A549 (cell line): ENCODE results near the gene EVI5L.

Source experiments
- BHLHE40 ChIP-seq: IDR thresholded peaks from 2 replicates; pipeline ENCODE4 v1.6.1; 2012; ENCODE audit warnings: low read depth, low read length, inconsistent platforms
- HDAC2 ChIP-seq: fragments of 200-600 bp; sonication (generic); IDR thresholded peaks from 2 replicates; pipeline ENCODE4 v1.6.1; 2016
- POLR2A ChIP-seq: IDR thresholded peaks from 2 replicates; pipeline ENCODE4 v1.6.1; 2012; ENCODE audit warnings: mild to moderate bottlenecking, low read length
- RFX5 ChIP-seq: fragments of 450-650 bp; IDR thresholded peaks from 2 replicates; pipeline ENCODE4 v1.7.1; 2014; ENCODE audit warnings: antibody characterized with exemption, mild to moderate bottlenecking, moderate library complexity
- RNF2 ChIP-seq: fragments of 200-600 bp; sonication (generic); IDR thresholded peaks from 2 replicates; pipeline ENCODE4 v1.6.1; 2016; ENCODE audit warnings: low read depth, mild to moderate bottlenecking, antibody characterized with exemption, moderate library complexity, borderline replicate concordance
- TF ChIP-seq, protein P1 (sequence below): fragments of >200 bp; sonication (Bioruptor Twin); formaldehyde crosslinking; IDR thresholded peaks from 3 replicates; pipeline ENCODE4 v1.5.1; 2016
- TF ChIP-seq, protein P2 (sequence below): fragments of 450-650 bp; IDR thresholded peaks from 2 replicates; pipeline ENCODE4 v1.6.1; 2014; ENCODE audit warnings: antibody characterized with exemption

DNA sequence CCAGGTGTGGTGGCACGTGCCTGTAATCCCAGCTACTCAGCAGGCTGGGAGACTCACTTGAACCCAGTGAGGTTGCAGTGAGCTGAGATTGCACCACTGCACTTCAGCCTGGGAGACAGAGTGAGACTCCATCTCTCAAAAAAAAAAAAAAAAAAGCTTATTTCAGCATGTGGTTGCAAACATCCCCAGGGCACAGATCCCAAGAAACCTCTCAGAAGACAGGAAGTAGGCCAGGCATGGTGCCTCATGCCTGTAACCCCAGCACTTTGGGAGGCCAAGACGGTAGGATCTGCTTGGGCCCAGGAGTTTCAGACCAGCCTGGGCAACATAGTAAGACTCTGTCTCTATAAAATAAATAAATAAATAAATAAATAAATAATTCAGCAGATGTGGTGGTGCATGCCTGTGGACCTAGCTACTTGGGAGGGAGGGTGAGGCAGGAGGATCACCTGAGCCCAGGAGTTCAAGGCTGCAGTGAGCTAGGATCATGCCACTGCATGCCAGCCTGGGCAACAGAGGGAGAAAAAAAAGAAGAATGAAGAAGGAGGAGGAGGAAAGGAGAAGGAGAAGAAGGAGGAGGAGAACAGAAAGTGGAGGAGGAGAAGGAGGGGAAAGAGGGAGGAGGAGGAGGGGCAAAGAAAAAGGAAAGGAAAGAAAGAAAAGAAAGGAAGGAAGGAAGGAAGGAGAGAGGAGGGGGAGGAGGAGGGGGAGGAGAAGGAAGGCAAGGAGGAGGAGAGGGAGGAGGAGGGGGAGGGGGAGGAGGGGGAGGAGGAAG lies 54.0 kb downstream of the EVI5L start:
- TF ChIP-seq RFX5 (no peak), BHLHE40 (no peak), RNF2 (no peak), HDAC2 (no peak), POLR2A (no peak)
- TF ChIP-seq, protein P1, sequence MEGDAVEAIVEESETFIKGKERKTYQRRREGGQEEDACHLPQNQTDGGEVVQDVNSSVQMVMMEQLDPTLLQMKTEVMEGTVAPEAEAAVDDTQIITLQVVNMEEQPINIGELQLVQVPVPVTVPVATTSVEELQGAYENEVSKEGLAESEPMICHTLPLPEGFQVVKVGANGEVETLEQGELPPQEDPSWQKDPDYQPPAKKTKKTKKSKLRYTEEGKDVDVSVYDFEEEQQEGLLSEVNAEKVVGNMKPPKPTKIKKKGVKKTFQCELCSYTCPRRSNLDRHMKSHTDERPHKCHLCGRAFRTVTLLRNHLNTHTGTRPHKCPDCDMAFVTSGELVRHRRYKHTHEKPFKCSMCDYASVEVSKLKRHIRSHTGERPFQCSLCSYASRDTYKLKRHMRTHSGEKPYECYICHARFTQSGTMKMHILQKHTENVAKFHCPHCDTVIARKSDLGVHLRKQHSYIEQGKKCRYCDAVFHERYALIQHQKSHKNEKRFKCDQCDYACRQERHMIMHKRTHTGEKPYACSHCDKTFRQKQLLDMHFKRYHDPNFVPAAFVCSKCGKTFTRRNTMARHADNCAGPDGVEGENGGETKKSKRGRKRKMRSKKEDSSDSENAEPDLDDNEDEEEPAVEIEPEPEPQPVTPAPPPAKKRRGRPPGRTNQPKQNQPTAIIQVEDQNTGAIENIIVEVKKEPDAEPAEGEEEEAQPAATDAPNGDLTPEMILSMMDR, result no peak
- TF ChIP-seq, protein P2, sequence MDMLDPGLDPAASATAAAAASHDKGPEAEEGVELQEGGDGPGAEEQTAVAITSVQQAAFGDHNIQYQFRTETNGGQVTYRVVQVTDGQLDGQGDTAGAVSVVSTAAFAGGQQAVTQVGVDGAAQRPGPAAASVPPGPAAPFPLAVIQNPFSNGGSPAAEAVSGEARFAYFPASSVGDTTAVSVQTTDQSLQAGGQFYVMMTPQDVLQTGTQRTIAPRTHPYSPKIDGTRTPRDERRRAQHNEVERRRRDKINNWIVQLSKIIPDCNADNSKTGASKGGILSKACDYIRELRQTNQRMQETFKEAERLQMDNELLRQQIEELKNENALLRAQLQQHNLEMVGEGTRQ, result no peak
